ENCODE measurements around the gene NRG2. TPM values are rescaled to one million over a fixed set of nuclear protein-coding genes. Genes with fewer than 3 reads are reported as not detected.

NRG2 gene
- total and polyA plus RNA-seq, 4 experiments from 2014 or later = 0.11 to 0.17 (median 0.15) TPM; not detected in 1

DNA sequence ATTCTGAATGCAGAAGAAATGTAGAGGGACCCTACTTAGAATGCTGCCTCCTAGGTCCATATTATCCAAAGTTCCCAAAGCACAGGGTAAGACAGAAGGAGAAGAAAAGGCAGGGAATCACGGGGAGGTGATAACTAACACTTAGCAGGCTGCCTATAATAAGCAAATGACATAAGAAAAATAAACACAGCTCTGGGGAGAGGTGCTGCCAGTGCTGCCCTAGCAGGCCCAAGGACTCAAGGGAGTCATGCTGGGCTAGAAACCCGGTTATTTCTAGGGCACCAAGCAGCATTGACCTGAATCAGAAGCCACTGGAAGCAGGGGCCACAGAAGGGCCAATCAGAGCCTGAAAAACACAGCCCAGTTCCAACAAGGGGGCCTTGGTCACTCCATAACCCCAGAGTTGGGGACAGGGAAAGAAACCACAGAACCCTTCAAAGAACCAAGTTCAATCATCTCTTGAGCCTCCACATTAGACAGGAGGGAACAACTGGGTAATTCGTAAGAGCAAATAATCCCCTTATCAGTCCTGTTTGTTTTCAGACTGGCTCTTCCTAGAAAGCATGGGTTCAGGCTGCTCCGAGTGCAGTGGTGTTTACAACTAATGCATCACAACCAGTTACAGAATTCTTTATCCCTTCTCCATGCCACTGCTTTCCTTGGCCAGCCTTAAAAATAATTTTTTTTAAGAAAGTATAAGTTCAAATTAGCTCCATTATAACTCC is 24.0 kb downstream of the NRG2 start:
- Mint-ChIP-seq H3K27me3 (peaks cover 0 to 13% of the 10 kb centered on the region in 2 donors), H3K4me3 (no peak overlapping the region), H3K4me1 (no peaks in the 10 kb centered on the region), H3K9me3 (no peaks in the 10 kb centered on the region), H3K27ac (no peak overlapping the region), H3K36me3 (no peaks in the 10 kb centered on the region)
- CTCF ChIA-PET (ENCODE audit: partially characterized antibody) = no interaction called here
- no peak for DNase-seq
- no peak overlapping the region for H3K4me3 ChIP-seq (ENCODE audit: low read length in 2 of 2)
- POLR2A ChIA-PET (ENCODE audit: partially characterized antibody) = no interaction called here
- no peak overlapping the region for H3K27ac ChIP-seq (ENCODE audit: low read depth, low read length)
- intact Hi-C loops (cut with micrococcal nuclease) = no loop called here
- peaks cover 4% of the 10 kb centered on the region for H3K27me3 ChIP-seq (ENCODE audit: insufficient read depth, low read length)
- no peaks in the 10 kb centered on the region for H3K36me3 ChIP-seq (ENCODE audit: insufficient read depth, low read length)
- no peaks in the 10 kb centered on the region for H3K9me3 ChIP-seq (ENCODE audit: control insufficient read depth in 1 of 2, low read length in 2 of 2)
- no peaks in the 10 kb centered on the region for H3K4me1 ChIP-seq (ENCODE audit: insufficient read depth, low read length)

DNA sequence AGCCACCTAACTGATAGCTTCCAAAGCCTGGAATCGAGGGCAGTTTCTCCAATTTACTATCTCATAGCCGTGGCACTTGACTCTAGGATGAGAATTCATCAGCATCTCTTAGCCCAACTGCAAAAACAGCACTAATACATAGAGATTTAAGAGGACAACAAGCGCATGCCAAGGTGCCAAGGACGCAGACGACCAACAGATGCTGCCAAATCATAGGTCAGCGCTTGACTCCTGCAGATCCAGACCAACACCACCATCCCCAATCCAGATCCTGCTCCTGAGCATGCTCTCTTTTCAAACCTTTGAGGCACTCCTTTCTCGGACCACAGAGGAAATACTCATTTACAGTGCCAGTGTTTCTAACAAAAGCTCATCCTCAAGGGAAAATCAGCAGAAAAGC is 24.6 kb downstream of the NRG2 start:
- no peak overlapping the region for H3K27ac ChIP-seq (ENCODE audit: low read depth, low read length)
- no peak overlapping the region for H3K4me3 ChIP-seq (ENCODE audit: low read length in 2 of 2)
- Mint-ChIP-seq H3K4me3 (no peak overlapping the region), H3K27me3 (peaks cover 0 to 9% of the 10 kb centered on the region in 2 donors), H3K9me3 (no peaks in the 10 kb centered on the region), H3K4me1 (no peaks in the 10 kb centered on the region), H3K27ac (no peak overlapping the region), H3K36me3 (no peaks in the 10 kb centered on the region)
- ChIA-PET CTCF (ENCODE audit: partially characterized antibody) (interaction anchor here (0.8 kb wide), 1 partner anchor 50 kb away, joined by 5 read pairs; no protein-coding TSS in a partner anchor), POLR2A (ENCODE audit: partially characterized antibody) (no interaction called here)
- DNase-seq = no peak
- no peaks in the 10 kb centered on the region for H3K9me3 ChIP-seq (ENCODE audit: control insufficient read depth in 1 of 2, low read length in 2 of 2)
- no peaks in the 10 kb centered on the region for H3K36me3 ChIP-seq (ENCODE audit: insufficient read depth, low read length)
- no peaks in the 10 kb centered on the region for H3K4me1 ChIP-seq (ENCODE audit: insufficient read depth, low read length)
- intact Hi-C loops (cut with micrococcal nuclease) = no loop called here
- peaks cover 4% of the 10 kb centered on the region for H3K27me3 ChIP-seq (ENCODE audit: insufficient read depth, low read length)

GRCh38 chr5:140018096-140018481 is 25.0 kb downstream of the NRG2 start:
- Histone ChIP-seq H3K9me3 (ENCODE audit: control insufficient read depth in 1 of 2, low read length in 2 of 2) (no peaks in the 10 kb centered on the region), H3K4me1 (ENCODE audit: insufficient read depth, low read length) (no peaks in the 10 kb centered on the region), H3K27me3 (ENCODE audit: insufficient read depth, low read length) (peaks cover 2% of the 10 kb centered on the region), H3K27ac (ENCODE audit: low read depth, low read length) (no peak overlapping the region), H3K4me3 (ENCODE audit: low read length in 2 of 2) (no peak overlapping the region), H3K36me3 (ENCODE audit: insufficient read depth, low read length) (no peaks in the 10 kb centered on the region)
- intact Hi-C loops (cut with micrococcal nuclease) = no loop called here
- H3K9me3 Mint-ChIP-seq = no peaks in the 10 kb centered on the region
- peaks cover 0 to 8% of the 10 kb centered on the region in 2 donors for H3K27me3 Mint-ChIP-seq
- ChIA-PET CTCF (ENCODE audit: partially characterized antibody) (interaction anchor here (0.8 kb wide), 1 partner anchor 49 kb away, joined by 5 read pairs; no protein-coding TSS in a partner anchor), POLR2A (ENCODE audit: partially characterized antibody) (no interaction called here)
- H3K36me3 Mint-ChIP-seq = no peaks in the 10 kb centered on the region
- no peak overlapping the region for H3K4me3 Mint-ChIP-seq
- no peak for DNase-seq
- no peak overlapping the region for H3K27ac Mint-ChIP-seq
- H3K4me1 Mint-ChIP-seq = no peaks in the 10 kb centered on the region

- H3K4me3 Mint-ChIP-seq = no peak overlapping the region
- no peaks in the 10 kb centered on the region for H3K4me1 ChIP-seq (ENCODE audit: insufficient read depth, low read length)
- H3K36me3 ChIP-seq (ENCODE audit: insufficient read depth, low read length) = no peaks in the 10 kb centered on the region
- H3K27me3 Mint-ChIP-seq = peaks cover 0 to 8% of the 10 kb centered on the region in 2 donors
- H3K9me3 ChIP-seq (ENCODE audit: control insufficient read depth in 1 of 2, low read length in 2 of 2) = no peaks in the 10 kb centered on the region
- H3K4me1 Mint-ChIP-seq = no peaks in the 10 kb centered on the region
- no peaks in the 10 kb centered on the region for H3K27me3 ChIP-seq (ENCODE audit: insufficient read depth, low read length)
- no peaks in the 10 kb centered on the region for H3K9me3 Mint-ChIP-seq
- no peak for DNase-seq
- H3K27ac ChIP-seq (ENCODE audit: low read depth, low read length) = no peak overlapping the region
- CTCF ChIA-PET (ENCODE audit: partially characterized antibody) = interaction anchor here (0.8 kb wide), 1 partner anchor 49 kb away, joined by 5 read pairs; no protein-coding TSS in a partner anchor
- H3K36me3 Mint-ChIP-seq = no peaks in the 10 kb centered on the region
- intact Hi-C loops (cut with micrococcal nuclease) = no loop called here
- H3K27ac Mint-ChIP-seq = no peak overlapping the region
- POLR2A ChIA-PET (ENCODE audit: partially characterized antibody) = no interaction called here
- H3K4me3 ChIP-seq (ENCODE audit: low read length in 2 of 2) = no peak overlapping the region
These were observed 25.6 kb downstream of the NRG2 start for GRCh38 chr5:140017397-140018095.

DNA sequence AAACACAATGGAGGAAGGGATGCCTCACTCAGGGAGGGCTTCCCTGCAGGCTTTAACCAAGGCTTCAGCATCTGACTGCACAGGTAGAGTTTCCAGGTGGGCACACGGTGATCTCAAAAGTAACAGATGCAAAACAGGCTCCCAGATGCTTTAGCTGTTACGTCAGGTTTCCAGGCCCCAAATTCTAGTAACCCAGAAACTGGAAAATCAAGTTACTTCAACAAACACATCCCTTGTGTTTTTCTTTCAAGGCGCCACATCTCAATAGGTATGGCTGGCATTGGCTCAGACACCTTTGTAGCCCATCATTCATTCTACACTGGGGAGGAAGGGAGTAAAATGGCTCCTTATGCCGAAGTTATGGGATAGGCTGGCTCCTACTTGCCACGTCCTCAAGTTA is 27.4 kb downstream of the NRG2 start:
- DNase-seq = no peak
- H3K4me3 ChIP-seq (ENCODE audit: low read length in 2 of 2) = no peak overlapping the region
- no peaks in the 10 kb centered on the region for H3K9me3 ChIP-seq (ENCODE audit: control insufficient read depth in 1 of 2, low read length in 2 of 2)
- no peak overlapping the region for H3K4me3 Mint-ChIP-seq
- H3K4me1 ChIP-seq (ENCODE audit: insufficient read depth, low read length) = no peaks in the 10 kb centered on the region
- ChIA-PET POLR2A (ENCODE audit: partially characterized antibody) (no interaction called here), CTCF (ENCODE audit: partially characterized antibody) (no interaction called here)
- H3K36me3 Mint-ChIP-seq = no peaks in the 10 kb centered on the region
- intact Hi-C loops (cut with micrococcal nuclease) = no loop called here
- no peaks in the 10 kb centered on the region for H3K36me3 ChIP-seq (ENCODE audit: insufficient read depth, low read length)
- peaks cover 0 to 7% of the 10 kb centered on the region in 2 donors for H3K27me3 Mint-ChIP-seq
- H3K4me1 Mint-ChIP-seq = no peaks in the 10 kb centered on the region
- H3K27ac ChIP-seq (ENCODE audit: low read depth, low read length) = no peak overlapping the region
- no peak overlapping the region for H3K27ac Mint-ChIP-seq
- H3K9me3 Mint-ChIP-seq = no peaks in the 10 kb centered on the region
- H3K27me3 ChIP-seq (ENCODE audit: insufficient read depth, low read length) = no peaks in the 10 kb centered on the region

DNA sequence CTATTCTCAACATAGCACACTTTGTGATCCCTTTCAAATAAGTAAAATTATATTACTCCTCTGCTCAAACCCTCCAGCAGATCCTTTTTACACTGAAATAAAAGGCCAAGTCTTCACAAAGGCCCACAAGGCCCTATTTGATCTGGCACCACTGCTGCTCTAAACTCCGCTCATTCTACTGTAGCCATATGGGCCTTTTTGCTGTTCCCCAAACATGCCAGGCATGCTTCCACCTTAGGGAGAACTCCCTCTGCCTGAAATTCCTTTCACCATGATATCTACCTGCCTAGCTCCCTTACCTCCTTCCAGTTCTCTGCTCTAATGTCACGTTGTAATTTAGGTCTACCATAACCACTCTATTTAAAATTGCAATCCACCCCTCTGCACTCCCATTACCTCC is 28.3 kb downstream of the NRG2 start:
- intact Hi-C loops (cut with micrococcal nuclease) = no loop called here
- H3K4me3 Mint-ChIP-seq = no peak overlapping the region
- POLR2A ChIA-PET (ENCODE audit: partially characterized antibody) = no interaction called here

GRCh38 chr5:140013536-140013935 is 29.6 kb downstream of the NRG2 start:
- no peak for DNase-seq
- Mint-ChIP-seq H3K36me3 (no peaks in the 10 kb centered on the region), H3K27me3 (peaks cover 4% of the 10 kb centered on the region in 2 donors), H3K4me3 (no peak overlapping the region), H3K27ac (no peak overlapping the region), H3K9me3 (no peaks in the 10 kb centered on the region), H3K4me1 (no peaks in the 10 kb centered on the region)
- no peaks in the 10 kb centered on the region for H3K4me1 ChIP-seq (ENCODE audit: insufficient read depth, low read length)
- H3K36me3 ChIP-seq (ENCODE audit: insufficient read depth, low read length) = no peaks in the 10 kb centered on the region
- intact Hi-C loops (cut with micrococcal nuclease) = no loop called here
- no peaks in the 10 kb centered on the region for H3K27me3 ChIP-seq (ENCODE audit: insufficient read depth, low read length)
- no peak overlapping the region for H3K4me3 ChIP-seq (ENCODE audit: low read length in 2 of 2)
- ChIA-PET POLR2A (ENCODE audit: partially characterized antibody) (no interaction called here), CTCF (ENCODE audit: partially characterized antibody) (no interaction called here)
- no peaks in the 10 kb centered on the region for H3K9me3 ChIP-seq (ENCODE audit: control insufficient read depth in 1 of 2, low read length in 2 of 2)
- H3K27ac ChIP-seq (ENCODE audit: low read depth, low read length) = no peak overlapping the region

More for the DNA sequence above, 28.3 kb downstream of the NRG2 start:
- CTCF ChIA-PET (ENCODE audit: partially characterized antibody) = no interaction called here
- Histone ChIP-seq H3K27me3 (ENCODE audit: insufficient read depth, low read length) (no peaks in the 10 kb centered on the region), H3K27ac (ENCODE audit: low read depth, low read length) (no peak overlapping the region), H3K4me1 (ENCODE audit: insufficient read depth, low read length) (no peaks in the 10 kb centered on the region), H3K36me3 (ENCODE audit: insufficient read depth, low read length) (no peaks in the 10 kb centered on the region), H3K4me3 (ENCODE audit: low read length in 2 of 2) (no peak overlapping the region), H3K9me3 (ENCODE audit: control insufficient read depth in 1 of 2, low read length in 2 of 2) (no peaks in the 10 kb centered on the region)
- no peaks in the 10 kb centered on the region for H3K36me3 Mint-ChIP-seq
- H3K27ac Mint-ChIP-seq = no peak overlapping the region
- H3K4me1 Mint-ChIP-seq = no peaks in the 10 kb centered on the region
- H3K27me3 Mint-ChIP-seq = peaks cover under 1 to 4% of the 10 kb centered on the region in 2 donors
- DNase-seq = no peak
- H3K9me3 Mint-ChIP-seq = no peaks in the 10 kb centered on the region
